Activated CD8-positive, alpha-beta memory T cell treated with anti-CD3 and anti-CD28 coated beads, Interleukin-2, amount 50 U/mL, for 24 hours (primary cell): Measurements from ENCODE around the gene SART3.
"Not testable (repeated sequence)": the region's sequence is repeated elsewhere in the genome, so short reads cannot be mapped to it uniquely, and the experiment has no call there.

ENCODE experiments used
- DNase-seq: peaks from one replicate; pipeline ENCODE4 v3.0.0-alpha.2; 2020; ENCODE audit errors: extremely low read depth

The SART3 gene

DNA sequence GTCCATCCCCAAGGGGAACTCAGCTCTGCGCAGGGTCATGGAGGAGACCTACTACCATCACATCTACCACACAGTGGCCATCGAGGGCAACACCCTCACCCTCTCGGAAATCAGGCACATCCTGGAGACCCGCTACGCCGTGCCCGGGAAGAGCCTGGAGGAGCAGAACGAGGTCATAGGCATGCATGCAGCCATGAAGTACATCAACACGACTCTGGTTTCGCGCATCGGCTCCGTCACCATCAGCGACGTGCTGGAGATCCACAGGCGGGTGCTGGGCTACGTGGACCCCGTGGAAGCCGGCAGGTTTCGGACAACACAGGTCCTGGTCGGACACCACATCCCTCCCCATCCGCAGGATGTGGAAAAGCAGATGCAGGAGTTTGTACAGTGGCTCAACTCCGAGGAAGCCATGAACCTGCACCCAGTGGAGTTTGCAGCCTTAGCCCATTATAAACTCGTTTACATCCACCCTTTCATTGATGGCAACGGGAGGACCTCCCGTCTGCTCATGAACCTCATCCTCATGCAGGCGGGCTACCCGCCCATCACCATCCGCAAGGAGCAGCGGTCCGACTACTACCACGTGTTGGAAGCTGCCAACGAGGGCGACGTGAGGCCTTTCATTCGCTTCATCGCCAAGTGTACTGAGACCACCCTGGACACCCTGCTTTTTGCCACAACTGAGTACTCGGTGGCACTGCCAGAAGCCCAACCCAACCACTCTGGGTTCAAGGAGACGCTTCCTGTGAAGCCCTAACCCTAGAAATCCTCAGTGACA lies 42.1 kb downstream of the SART3 start:
- no peak for DNase-seq

DNA sequence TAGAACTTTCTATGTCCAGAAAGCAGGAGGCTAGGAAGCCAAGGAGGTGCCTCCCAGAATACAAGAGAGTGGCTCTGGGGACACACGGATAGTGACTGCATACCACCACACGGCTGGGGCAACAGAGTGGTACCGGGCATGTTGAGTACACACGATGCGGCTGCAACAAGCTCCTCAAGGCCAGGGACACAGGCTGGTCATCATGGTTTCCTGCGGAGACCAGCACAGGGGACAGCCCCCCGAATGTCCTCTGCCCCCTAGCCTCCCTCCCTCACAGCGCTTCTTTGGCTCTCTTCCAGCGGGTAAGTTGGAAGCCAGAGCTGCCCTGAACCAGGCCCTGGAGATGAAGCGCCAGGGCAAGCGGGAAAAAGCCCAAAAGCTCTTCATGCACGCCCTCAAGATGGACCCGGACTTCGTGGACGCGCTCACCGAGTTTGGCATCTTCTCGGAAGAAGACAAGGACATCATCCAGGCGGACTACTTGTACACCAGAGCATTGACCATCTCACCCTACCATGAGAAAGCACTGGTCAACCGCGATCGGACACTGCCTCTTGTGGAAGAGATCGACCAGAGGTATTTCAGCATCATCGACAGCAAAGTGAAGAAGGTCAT lies 42.8 kb downstream of the SART3 start:
- DNase-seq: no peak

DNA sequence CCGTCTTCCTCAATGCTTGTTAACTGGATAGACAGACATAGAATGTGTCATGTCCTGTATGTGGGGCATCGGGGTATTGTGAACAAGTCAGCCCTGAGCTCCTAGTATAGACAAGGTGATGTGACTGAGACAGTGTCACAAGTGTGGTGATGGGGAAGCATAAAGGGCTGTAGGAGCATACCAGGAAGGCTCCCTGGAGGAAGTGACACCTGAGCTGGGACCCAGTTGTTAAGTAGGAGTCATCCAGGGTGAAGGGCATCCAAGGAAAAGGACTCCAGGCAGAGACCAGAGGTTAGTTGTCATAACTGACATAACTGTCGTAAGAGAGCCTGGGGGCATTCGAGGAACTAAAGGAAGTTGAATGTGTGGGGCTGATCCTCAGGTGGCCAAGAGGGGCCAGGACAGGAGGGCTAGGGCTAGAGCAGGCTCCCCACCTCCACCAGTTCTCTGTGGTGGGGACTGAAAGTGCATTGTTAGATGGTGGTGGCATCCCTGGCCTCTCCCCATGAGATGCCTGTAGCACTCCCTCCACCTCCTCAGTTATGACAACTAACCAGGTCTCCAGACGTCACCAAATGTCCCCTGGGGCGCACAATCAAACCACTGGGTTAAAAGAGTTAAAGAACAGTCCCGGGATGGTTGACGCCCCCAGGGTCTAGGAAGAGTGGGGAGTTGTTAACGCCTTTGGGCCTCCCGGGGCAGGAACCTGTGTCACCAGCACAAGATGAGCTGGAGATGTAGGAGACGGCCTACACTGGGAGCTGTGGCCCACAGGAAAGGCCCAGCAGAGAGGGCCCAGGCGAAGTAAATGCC lies 43.5 kb downstream of the SART3 start:
- DNase-seq: no peak

DNA sequence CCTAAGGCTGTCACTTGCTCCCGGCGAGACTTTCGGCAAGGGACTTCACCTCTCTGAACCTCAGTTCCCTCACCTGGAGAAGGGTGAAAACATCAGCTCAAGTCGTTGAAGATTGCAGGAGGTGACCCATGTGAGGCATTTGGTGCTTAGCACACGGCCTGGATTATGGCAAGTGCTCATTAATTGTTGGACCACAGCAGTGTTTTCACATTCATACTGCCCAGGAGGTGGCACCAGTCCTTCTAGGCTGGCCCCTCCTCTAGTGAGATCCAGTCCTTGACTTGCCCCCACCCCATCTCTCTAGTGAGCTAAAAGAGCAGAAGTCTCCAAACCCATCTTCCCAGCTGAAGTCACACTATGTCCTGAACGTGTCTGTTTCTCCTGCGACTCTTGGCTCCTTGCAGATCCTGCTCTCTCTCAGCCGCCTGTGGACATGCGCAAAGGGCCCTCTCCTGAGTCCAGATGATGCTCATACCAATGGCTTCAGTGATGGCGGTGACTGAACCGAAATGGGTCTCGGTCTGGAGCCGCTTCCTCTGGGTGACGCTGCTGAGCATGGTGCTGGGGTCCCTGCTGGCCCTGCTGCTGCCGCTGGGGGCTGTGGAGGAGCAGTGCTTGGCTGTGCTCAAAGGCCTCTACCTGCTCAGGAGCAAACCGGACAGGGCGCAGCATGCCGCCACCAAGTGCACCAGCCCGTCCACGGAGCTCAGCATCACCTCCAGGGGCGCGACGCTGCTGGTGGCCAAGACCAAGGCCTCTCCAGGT lies 44.3 kb downstream of the SART3 start:
- DNase-seq: no peak

DNA sequence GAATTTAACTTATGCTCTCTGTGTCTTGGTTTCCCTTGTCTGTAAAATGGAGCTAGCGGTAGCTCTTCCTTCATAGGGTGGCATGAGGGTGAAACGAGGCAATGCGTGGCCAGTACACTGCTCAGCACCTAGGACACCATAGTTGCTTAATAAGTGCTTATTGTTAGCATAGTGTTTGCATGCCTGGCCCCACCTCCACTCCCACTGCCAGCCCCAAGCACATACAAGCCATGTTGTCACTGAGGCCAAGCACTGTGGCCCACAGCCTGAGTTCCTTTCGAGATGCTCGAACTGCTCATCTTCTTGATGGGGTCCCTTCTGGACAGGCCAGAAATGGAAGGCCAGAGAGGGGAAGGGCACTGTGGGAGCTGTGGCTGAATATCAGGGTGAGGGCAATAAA lies 45.1 kb downstream of the SART3 start:
- no peak for DNase-seq

DNA sequence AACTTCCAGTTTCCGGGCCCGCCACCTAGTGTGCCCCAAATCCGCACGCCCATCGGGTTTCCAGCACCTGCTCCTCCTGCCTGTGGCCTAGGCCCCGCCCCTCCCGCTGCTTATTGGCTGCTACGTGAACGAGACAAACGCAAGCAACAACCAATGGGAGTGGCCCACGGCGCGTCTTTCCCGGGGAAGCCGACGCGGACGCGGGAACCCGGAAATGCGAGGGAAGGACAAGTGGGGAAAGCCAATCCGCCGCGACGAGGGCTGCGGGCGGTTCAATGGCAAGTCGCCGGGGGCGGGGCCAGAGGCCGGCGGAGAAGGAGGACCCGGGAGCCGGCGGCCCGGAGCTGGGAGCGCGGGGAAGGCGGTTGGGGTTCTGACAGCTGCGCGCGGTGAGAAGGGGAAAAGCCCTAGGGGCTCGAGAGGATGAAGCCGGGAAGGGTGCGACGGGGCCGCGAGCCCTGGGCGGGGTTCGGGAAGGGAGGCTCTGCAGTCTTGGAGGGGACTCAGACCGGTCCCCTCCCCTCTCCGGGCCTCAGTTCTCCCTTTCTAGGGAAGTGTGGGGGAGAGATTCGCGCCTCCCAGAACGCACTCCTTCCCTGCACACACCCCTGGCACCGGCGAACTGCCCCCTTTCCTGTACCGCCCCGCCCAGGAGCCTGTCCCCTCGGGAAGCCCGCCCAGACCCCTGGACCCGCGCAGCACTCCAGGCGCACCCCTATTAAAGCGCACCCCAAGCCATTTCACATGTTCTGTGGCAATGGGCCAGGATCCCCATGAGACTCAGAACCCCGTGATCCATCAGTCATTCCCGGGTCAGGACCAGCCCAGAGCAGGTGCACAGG lies 45.8 kb downstream of the SART3 start, which contains the start of gene FICD:
Gene FICD, plus strand, starts transcription at position 305 of the 842 bp plus-strand sequence. CDS start 1,696 bp downstream, outside the sequence.
- DNase-seq: peak; percentile 99

DNA sequence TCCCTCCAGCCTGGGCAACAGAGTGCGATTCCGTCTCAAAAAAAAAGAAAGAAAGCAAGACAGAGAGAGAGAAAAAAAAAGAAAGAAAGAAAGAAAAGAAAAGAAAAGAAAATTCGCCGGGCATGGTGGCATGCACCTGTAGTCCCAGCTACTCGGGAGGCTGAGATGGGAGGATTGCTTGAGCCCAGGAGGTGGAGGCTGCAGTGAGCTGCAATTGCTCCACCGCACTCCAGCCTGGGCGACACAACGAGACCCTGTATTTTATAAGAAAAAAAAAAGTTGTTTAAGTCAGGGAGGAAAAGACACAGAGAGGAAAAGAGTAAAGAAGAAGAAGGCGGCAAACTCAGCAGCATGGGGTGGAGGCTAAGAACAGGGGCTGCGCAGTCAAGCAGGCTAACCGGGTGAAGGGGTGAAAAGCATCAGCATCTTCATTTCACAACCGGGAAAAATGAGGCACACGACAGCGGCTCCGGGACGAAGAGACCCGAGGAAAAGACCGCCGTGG lies 46.5 kb downstream of the SART3 start:
- no peak for DNase-seq

DNA sequence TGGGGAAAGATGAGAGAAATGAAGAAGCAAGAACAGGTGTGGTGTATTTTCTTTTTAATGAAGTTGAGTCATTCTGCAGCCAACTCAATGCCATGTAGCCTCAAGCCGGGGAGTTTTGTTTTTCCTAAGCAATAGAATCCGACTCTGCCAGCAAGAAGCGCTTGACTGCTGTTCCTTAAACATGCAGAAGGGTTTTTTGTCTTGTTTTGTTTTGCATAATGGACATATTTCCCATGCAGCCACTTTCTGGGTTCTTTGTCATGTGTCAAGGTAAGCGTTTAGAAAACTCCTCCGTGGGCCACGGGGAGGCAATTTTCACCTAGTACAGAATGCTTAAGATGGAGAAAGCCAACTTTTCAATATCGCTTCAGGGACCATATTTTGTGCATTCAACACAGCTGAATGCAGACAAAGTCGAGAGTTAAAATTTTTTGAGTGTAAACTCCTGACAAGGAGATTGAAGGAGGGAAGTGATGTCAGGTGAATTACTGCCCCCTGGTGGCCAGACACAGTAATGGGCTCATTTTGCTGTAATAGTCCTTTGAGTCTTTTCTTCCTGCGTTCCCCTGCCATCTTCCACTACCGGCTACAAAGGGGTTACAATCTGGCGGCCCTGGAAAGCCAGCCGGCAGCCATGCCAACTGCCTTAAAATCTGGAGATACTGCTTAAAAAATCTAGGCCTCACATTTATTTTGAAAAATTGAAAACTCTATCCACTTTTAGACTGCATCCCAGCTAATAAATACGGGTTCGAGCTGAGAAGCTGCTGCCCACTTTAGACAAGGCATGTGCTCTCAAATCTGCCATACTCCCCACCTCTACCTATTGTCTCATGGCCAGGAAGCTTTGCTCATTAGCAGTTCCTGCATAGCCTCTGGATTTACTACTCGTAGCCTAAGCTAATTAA lies 49.1 kb downstream of the SART3 start:
- DNase-seq: peak; percentile 51

DNA sequence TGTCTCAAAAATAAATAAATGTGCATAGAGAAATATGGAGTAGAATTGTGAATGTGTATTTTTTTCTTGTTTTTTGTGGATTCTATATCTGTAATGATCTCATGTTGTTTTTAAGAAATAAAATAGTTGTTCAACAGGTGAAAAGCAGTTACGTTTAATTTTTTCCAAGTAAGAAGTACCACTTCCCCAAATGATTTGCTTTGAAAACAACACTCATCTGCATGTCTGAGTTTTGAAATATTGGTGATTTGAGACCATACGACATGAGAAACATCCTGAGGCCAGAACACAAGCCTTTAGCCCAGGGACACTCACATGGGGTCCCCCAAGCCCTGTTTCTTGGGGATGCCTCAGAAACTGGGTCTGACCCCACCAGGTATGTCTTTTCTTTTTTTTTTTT lies 50.1 kb downstream of the SART3 start:
- no peak for DNase-seq

DNA sequence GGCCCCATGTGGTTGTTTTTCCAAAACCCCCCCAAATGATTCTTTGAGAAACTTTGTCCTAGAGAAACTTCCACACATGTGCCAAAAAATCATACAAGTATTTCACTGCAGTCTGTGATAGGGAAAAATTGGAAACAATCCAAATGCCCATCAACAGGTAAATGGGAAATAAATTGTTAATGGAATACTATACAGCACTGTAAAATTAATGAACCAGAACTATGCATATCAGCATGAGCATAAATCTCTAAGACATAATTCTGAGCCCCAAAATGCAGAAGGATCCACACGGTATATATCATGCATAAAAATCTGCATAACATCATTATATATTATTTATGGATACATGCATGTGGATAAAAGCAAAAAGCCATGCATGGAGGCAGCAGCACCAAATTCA lies 51.2 kb downstream of the SART3 start:
- DNase-seq: no peak

DNA sequence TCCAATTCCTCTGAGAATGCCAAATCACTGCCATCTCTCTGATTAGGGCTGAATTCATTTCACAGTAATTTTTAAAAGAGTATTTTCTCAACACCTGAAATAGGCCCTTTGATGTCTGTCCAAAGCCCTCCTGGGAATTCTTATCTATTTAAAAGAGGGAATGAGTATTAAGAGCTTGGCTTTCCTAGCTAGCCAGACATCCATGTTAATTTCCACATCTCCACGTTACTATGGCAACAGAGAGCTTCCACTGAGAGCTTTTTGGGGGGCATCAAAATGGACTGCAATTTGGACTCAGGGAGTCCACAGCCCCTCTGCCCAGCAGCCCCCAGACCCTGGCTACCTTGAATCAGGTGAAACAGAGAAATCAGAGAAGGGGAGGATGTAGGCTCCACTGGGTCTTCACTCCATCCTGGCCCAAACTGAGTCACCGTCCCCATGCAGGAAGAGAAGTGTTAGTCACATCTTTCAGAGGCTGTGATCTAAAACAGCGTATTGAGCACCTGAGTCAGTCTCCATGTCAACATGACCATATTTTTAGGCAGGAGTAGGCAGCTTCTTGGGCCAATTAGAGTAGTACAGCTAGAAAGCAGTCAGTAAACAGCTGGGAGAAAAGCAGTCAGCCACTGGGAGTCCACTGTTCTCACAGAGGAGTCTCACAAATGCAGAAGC lies 52.9 kb downstream of the SART3 start:
- no peak for DNase-seq

DNA sequence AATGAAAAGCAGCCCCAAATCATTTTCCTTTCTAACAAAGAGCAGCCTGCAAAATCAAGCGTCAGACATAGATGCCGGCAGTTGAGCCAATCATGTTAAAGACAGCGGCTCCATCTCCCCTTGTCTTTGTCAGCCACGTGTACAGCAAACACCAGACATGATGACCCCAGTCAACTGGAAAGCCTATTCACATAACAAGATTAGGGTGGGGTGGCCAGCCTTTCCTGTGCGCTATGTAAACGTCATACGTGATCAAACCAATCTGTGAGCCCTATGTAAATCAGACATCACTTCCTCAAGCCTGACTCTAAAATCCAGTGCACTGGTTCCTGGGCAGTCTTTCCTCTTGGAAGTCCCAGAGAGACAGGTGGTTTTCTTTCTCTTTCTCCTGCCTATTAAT lies 55.8 kb downstream of the SART3 start:
- no peak for DNase-seq

DNA sequence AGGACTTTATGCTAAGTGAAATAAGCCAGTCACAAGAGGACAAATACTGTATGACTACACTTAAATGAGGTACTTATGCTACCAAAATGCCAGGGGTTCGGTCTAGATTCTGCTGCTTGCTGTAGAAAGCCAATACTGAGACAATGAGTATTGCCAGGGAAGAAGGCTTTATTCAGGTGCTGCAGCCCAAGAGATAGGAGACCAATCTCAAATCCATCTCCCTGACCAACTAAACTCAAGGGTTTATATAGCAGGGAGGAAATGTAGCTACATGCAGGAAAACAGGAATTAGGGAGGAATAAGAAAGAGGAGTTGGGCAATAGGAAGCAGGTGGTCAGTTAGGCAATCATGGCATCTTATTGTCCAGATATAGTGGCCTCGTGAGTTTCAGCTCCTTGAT lies 58.1 kb downstream of the SART3 start:
- DNase-seq: no peak

DNA sequence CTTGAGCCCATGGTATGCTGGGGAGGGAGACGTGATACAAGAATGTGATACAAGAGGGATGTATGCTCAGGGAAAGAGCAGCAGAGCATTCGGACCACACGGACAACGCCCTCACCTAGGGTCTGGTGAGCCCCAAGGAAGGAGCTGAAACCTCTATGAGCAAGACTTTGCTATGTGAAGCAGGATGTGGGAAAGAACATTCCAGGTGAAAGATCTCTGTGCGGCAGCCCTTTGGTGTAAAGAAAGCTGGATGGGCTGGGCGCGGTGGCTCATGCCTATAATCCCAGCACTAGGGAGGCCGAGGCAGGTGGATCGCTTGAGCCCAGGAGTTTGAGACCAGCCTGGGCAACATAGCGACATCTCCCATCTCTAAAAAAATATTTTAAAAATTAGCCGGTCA lies 62.8 kb downstream of the SART3 start:
- DNase-seq: no peak

DNA sequence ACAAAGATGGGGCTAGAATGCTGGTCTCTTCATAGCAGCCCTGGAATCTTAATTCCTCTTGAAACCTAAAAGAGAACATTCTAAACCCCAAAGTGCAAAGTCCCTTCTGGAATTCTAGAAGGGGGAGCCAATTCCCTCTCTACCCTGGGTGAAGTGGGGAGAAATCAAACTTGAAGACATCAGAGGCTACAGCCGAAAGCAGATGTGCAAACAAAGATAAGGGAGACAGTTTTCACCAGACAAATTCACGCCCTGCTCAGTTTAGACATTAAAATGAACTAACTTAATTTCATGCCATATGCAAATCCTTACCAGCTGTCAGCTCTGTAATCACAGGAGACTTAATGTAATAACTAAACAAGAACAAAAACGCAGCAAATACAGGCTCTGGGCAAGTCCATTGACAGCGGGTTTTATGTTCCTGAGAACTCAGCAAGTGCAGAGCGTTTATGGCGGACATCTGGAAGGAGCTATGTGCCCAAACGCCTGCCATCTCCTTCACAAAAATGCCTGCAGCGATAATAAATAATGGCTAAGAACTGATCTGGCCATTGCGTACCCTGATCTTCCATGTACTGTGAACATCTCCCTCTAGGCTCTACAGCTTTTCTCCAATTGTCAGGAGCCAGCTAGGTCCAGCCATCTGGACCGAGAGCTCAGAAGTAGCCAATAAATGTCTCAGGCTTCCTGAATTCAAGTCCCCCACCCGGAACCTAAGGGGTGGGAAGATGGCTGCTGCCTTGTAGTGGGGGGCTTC lies 65.0 kb downstream of the SART3 start:
- no peak for DNase-seq

DNA sequence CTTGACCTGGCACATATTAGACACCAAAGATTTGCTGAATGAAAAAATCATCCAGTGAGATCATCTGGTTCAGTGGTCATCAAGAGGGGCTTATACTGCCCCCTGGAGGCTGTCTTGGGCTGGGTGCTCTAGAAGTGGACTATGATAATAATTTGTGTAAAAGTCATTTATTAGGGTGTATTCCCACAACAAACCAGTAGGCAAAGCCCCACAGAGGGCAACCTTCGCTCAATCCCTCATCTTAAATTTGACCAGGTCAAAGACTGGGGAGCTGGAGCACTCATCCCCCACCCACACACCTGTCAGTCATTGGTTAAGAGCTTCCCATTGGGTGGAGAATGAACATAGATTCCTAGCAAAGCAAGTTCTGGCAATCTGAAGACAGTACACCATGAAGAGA lies 65.9 kb downstream of the SART3 start:
- no peak for DNase-seq

DNA sequence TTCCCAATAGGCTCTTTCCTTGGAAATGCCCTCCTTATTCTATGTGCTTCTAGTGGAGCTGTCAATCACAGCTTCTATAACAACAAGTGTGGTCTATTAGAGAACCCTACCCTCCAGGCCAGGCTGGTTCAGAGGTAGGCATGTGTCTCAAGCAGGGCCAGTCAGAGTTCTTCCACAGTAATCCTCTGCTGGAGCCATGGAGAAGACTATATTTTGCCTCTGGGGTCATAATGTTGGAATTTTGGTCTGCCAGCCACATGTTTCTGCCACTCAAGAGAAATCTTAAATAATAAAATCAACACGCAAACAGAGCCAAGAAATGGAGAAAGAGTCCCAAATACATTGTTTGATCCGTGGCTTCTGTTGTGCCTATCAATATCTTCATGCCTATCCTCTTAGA lies 69.7 kb downstream of the SART3 start:
- no peak for DNase-seq

DNA sequence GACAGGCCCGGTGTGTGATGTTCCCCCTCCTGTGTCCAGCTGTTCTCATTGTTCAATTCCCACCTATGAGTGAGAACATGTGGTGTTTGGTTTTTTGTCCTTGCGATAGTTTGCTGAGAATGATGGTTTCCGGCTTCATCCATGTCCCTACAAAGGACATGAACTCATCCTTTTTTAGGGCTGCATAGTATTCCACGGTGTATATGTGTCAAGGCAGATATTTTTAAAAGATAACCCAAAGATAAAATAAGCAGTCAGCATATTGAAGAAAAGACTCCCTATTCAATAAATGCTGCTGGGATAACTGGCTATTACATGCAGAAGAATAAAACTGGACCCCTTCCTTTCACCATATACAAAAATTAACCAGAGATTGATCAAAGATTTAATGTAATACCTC lies 73.9 kb downstream of the SART3 start:
- not testable (repeated sequence) for DNase-seq
